ENCODE measurements around the gene SUPT20HL1.

SUPT20HL1 gene

GRCh38 chrX:24369816-24370215, 9.4 kb downstream of the SUPT20HL1 start:
- no peak for TF ChIP-seq CTCF (IDR thresholded peaks at IDR 0.05; ENCODE audit: unreplicated experiment in 3 of 3)
- Mint-ChIP-seq H3K4me3 (no peak overlapping the region), H3K4me1 (peaks cover 14% of the 10 kb centered on the region), H3K27ac (no peak overlapping the region), H3K27me3 (ENCODE audit: low read depth) (peaks cover 24% of the 10 kb centered on the region), H3K9me3 (no peaks in the 10 kb centered on the region), H3K36me3 (ENCODE audit: low read depth) (no peaks in the 10 kb centered on the region)

GRCh38 chrX:24371391-24371972, 11.0 kb downstream of the SUPT20HL1 start:
- H3K27me3 Mint-ChIP-seq (ENCODE audit: low read depth) = peaks cover 28% of the 10 kb centered on the region
- peak overlapping the region; percentile 35 to 69 (median 45) for H3K4me3 Mint-ChIP-seq
- peaks cover 9% of the 10 kb centered on the region for H3K4me1 Mint-ChIP-seq
- H3K27ac Mint-ChIP-seq = peak overlapping the region in 2 of 3 experiments; percentile 42 to 76
- H3K36me3 Mint-ChIP-seq (ENCODE audit: low read depth) = no peaks in the 10 kb centered on the region
- TF ChIP-seq CTCF (IDR thresholded peaks at IDR 0.05; ENCODE audit: unreplicated experiment in 3 of 3) = peak; percentile 74 to 78 (median 75)
- H3K9me3 Mint-ChIP-seq = no peaks in the 10 kb centered on the region

- peak overlapping the region; percentile 4 to 69 (median 45) for H3K4me3 Mint-ChIP-seq
- no peak for TF ChIP-seq CTCF (IDR thresholded peaks at IDR 0.05; ENCODE audit: unreplicated experiment in 3 of 3)
- H3K9me3 Mint-ChIP-seq = no peaks in the 10 kb centered on the region
- no peaks in the 10 kb centered on the region for H3K36me3 Mint-ChIP-seq (ENCODE audit: low read depth)
- H3K27me3 Mint-ChIP-seq (ENCODE audit: low read depth) = peaks cover 28% of the 10 kb centered on the region
- H3K27ac Mint-ChIP-seq = peak overlapping the region in 1 of 3 experiments; percentile 76
- peaks cover 9% of the 10 kb centered on the region for H3K4me1 Mint-ChIP-seq
These were observed 11.8 kb downstream of the SUPT20HL1 start for GRCh38 chrX:24372021-24372763.

GRCh38 chrX:24375600-24376131, 15.2 kb downstream of the SUPT20HL1 start:
- H3K9me3 Mint-ChIP-seq = no peaks in the 10 kb centered on the region
- H3K27ac Mint-ChIP-seq = no peak overlapping the region

GRCh38 chrX:24376403-24376802, 16.0 kb downstream of the SUPT20HL1 start:
- H3K27ac Mint-ChIP-seq = no peak overlapping the region
- H3K9me3 Mint-ChIP-seq = no peaks in the 10 kb centered on the region
- peaks cover 18% of the 10 kb centered on the region for H3K27me3 Mint-ChIP-seq (ENCODE audit: low read depth)
- no peak for TF ChIP-seq CTCF (IDR thresholded peaks at IDR 0.05; ENCODE audit: unreplicated experiment in 3 of 3)
- no peak overlapping the region for H3K4me3 Mint-ChIP-seq
- H3K4me1 Mint-ChIP-seq = peaks cover 11% of the 10 kb centered on the region
- H3K36me3 Mint-ChIP-seq (ENCODE audit: low read depth) = no peaks in the 10 kb centered on the region

More at GRCh38 chrX:24375600-24376131, 15.2 kb downstream of the SUPT20HL1 start:
- Mint-ChIP-seq H3K27me3 (ENCODE audit: low read depth) (peaks cover 25% of the 10 kb centered on the region), H3K4me3 (no peak overlapping the region), H3K36me3 (ENCODE audit: low read depth) (no peaks in the 10 kb centered on the region), H3K4me1 (peaks cover 10% of the 10 kb centered on the region)
- TF ChIP-seq CTCF (IDR thresholded peaks at IDR 0.05; ENCODE audit: unreplicated experiment in 3 of 3) = no peak
